ENCODE measurements around the gene GLI1.

GLI1 gene

DNA sequence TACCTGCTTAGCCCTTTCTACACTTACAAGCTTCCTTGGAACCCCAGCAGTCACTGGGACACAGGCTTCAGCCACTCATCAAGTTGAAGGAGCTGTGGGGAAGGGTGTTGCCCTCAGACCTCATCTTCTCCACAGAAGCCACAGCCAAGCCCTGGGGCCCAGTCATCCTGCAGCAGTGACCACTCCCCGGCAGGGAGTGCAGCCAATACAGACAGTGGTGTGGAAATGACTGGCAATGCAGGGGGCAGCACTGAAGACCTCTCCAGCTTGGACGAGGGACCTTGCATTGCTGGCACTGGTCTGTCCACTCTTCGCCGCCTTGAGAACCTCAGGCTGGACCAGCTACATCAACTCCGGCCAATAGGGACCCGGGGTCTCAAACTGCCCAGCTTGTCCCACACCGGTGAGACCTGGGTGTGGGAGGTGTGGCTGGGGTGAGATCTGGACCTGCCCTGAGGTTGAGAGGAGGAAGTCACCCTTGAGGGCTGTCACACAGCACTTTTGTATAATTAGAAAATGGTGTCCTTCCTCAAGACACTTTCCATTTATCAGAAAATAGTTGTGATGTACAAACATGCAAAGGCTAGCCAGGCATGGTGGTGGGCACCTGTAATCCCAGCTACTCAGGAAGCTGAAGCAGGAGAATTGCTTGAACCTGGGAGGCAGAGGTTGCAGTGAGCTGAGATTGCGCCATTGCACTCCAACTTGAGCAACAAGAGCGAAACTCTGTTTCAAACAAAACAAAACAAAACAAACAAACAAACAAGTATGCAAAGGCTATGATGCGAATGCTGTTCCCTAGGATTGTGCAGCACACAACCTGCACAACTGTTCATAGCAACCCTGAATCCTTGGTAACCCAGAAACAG is 9.9 kb downstream of the GLI1 start:
- H3K4me1 ChIP-seq, result no peaks in the 10 kb centered on the region
- no peak overlapping the region for H3K4me3 ChIP-seq
- peaks cover 30% of the 10 kb centered on the region for H3K27me3 ChIP-seq (ENCODE audit: low read depth)
- no peaks in the 10 kb centered on the region for H3K36me3 ChIP-seq (replicated peaks)
- DNase-seq (ENCODE audit: low spot score in 2 of 2), result no peak
- H3K9me3 ChIP-seq, result no peaks in the 10 kb centered on the region
- in situ Hi-C loops (cut with MboI; ENCODE audit: low sequenced_read_pairs), result no loop called here

- H3K4me1 ChIP-seq, result no peaks in the 10 kb centered on the region
- no peak overlapping the region for H3K4me3 ChIP-seq
- H3K27me3 ChIP-seq (ENCODE audit: low read depth), result peaks cover 36% of the 10 kb centered on the region
- no peaks in the 10 kb centered on the region for H3K36me3 ChIP-seq (replicated peaks)
- no peak for DNase-seq (ENCODE audit: low spot score in 2 of 2)
- in situ Hi-C loops (cut with MboI; ENCODE audit: low sequenced_read_pairs), result no loop called here
- no peaks in the 10 kb centered on the region for H3K9me3 ChIP-seq
Observed at GRCh38 chr12:57470286-57470969, 10.8 kb downstream of the GLI1 start.

DNA sequence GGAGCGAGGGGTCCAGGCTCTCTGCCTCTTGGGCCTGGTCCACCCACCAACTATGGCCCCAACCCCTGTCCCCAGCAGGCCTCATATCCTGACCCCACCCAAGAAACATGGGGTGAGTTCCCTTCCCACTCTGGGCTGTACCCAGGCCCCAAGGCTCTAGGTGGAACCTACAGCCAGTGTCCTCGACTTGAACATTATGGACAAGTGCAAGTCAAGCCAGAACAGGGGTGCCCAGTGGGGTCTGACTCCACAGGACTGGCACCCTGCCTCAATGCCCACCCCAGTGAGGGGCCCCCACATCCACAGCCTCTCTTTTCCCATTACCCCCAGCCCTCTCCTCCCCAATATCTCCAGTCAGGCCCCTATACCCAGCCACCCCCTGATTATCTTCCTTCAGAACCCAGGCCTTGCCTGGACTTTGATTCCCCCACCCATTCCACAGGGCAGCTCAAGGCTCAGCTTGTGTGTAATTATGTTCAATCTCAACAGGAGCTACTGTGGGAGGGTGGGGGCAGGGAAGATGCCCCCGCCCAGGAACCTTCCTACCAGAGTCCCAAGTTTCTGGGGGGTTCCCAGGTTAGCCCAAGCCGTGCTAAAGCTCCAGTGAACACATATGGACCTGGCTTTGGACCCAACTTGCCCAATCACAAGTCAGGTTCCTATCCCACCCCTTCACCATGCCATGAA is 11.5 kb downstream of the GLI1 start:
- no peak overlapping the region for H3K4me3 ChIP-seq
- H3K4me1 ChIP-seq, result no peaks in the 10 kb centered on the region
- no peaks in the 10 kb centered on the region for H3K36me3 ChIP-seq (replicated peaks)
- H3K9me3 ChIP-seq, result no peaks in the 10 kb centered on the region
- no peak for DNase-seq (ENCODE audit: low spot score in 2 of 2)
- in situ Hi-C loops (cut with MboI; ENCODE audit: low sequenced_read_pairs), result no loop called here
- peaks cover 43% of the 10 kb centered on the region for H3K27me3 ChIP-seq (ENCODE audit: low read depth)

- Histone ChIP-seq H3K9me3 (no peaks in the 10 kb centered on the region), H3K4me3 (no peak overlapping the region), H3K36me3 (replicated peaks) (no peaks in the 10 kb centered on the region), H3K27me3 (ENCODE audit: low read depth) (peaks cover 48% of the 10 kb centered on the region), H3K4me1 (no peaks in the 10 kb centered on the region)
- no peak for DNase-seq (ENCODE audit: low spot score in 2 of 2)
- in situ Hi-C loops (cut with MboI; ENCODE audit: low sequenced_read_pairs), result no loop called here
Observed at GRCh38 chr12:57471661-57472060, 12.1 kb downstream of the GLI1 start.

DNA sequence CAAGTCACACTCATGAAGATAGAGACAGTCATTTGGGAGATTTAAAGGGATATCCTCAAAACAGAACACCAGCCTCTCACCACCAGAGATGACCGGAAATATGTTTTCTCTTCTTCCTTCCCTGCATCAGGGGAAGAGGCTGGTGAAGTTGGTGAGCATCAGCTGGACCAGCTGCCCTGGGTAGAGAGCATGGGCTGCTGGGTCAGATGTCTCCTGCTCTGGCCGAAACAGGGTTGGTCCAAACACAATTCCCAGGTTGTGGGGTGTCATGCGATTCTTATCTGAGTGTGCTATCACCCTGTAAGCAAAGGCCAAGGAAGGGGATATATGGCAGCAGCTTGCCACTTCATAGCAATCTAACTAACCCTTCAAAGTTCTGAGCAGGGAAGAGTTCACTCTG is 12.8 kb downstream of the GLI1 start:
- Histone ChIP-seq H3K4me1 (no peaks in the 10 kb centered on the region), H3K4me3 (no peak overlapping the region), H3K9me3 (no peaks in the 10 kb centered on the region), H3K27me3 (ENCODE audit: low read depth) (peaks cover 54% of the 10 kb centered on the region), H3K36me3 (replicated peaks) (no peaks in the 10 kb centered on the region)
- in situ Hi-C loops (cut with MboI; ENCODE audit: low sequenced_read_pairs), result no loop called here
- no peak for DNase-seq (ENCODE audit: low spot score in 2 of 2)

GRCh38 chr12:57473392-57473791 is 13.8 kb downstream of the GLI1 start:
- Histone ChIP-seq H3K36me3 (replicated peaks) (no peaks in the 10 kb centered on the region), H3K4me1 (no peaks in the 10 kb centered on the region), H3K27me3 (ENCODE audit: low read depth) (peaks cover 62% of the 10 kb centered on the region), H3K4me3 (no peak overlapping the region), H3K9me3 (no peaks in the 10 kb centered on the region)
- no peak for DNase-seq (ENCODE audit: low spot score in 2 of 2)
- in situ Hi-C loops (cut with MboI; ENCODE audit: low sequenced_read_pairs), result no loop called here

GRCh38 chr12:57473886-57474285 is 14.3 kb downstream of the GLI1 start:
- H3K27me3 ChIP-seq (ENCODE audit: low read depth), result peaks cover 67% of the 10 kb centered on the region
- no peaks in the 10 kb centered on the region for H3K9me3 ChIP-seq
- H3K4me1 ChIP-seq, result no peaks in the 10 kb centered on the region
- no peaks in the 10 kb centered on the region for H3K36me3 ChIP-seq (replicated peaks)
- in situ Hi-C loops (cut with MboI; ENCODE audit: low sequenced_read_pairs), result no loop called here
- no peak overlapping the region for H3K4me3 ChIP-seq
- DNase-seq (ENCODE audit: low spot score in 2 of 2), result no peak

DNA sequence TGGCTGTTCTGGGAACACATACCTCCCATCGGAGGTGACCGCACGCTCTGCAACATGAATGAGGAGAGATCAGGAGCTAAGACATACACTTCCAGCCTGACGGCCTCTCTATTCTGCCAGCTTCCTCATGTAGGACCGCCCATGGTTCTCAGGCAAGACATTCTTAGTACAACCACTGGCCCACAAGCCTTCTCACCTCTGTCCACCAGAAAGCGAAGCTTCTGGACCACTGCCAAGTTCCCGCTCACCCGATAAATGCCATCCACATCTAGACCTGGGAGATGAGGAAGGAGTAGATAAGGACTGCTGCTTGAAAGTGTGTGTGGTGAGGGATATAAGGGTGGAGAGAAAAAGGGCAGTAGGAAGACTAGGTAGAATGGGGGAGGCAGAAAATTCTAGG is 14.8 kb downstream of the GLI1 start:
- in situ Hi-C loops (cut with MboI; ENCODE audit: low sequenced_read_pairs), result no loop called here
- Histone ChIP-seq H3K4me1 (no peaks in the 10 kb centered on the region), H3K27me3 (ENCODE audit: low read depth) (peaks cover 72% of the 10 kb centered on the region), H3K4me3 (no peak overlapping the region), H3K36me3 (replicated peaks) (no peaks in the 10 kb centered on the region), H3K9me3 (no peaks in the 10 kb centered on the region)
- DNase-seq (ENCODE audit: low spot score in 2 of 2), result no peak

- Histone ChIP-seq H3K4me1 (no peaks in the 10 kb centered on the region), H3K27me3 (ENCODE audit: low read depth) (peaks cover 74% of the 10 kb centered on the region), H3K4me3 (no peak overlapping the region), H3K36me3 (replicated peaks) (no peaks in the 10 kb centered on the region), H3K9me3 (no peaks in the 10 kb centered on the region)
- no peak for DNase-seq (ENCODE audit: low spot score in 2 of 2)
- in situ Hi-C loops (cut with MboI; ENCODE audit: low sequenced_read_pairs), result no loop called here
Observed at GRCh38 chr12:57474862-57475261, 15.3 kb downstream of the GLI1 start.

DNA sequence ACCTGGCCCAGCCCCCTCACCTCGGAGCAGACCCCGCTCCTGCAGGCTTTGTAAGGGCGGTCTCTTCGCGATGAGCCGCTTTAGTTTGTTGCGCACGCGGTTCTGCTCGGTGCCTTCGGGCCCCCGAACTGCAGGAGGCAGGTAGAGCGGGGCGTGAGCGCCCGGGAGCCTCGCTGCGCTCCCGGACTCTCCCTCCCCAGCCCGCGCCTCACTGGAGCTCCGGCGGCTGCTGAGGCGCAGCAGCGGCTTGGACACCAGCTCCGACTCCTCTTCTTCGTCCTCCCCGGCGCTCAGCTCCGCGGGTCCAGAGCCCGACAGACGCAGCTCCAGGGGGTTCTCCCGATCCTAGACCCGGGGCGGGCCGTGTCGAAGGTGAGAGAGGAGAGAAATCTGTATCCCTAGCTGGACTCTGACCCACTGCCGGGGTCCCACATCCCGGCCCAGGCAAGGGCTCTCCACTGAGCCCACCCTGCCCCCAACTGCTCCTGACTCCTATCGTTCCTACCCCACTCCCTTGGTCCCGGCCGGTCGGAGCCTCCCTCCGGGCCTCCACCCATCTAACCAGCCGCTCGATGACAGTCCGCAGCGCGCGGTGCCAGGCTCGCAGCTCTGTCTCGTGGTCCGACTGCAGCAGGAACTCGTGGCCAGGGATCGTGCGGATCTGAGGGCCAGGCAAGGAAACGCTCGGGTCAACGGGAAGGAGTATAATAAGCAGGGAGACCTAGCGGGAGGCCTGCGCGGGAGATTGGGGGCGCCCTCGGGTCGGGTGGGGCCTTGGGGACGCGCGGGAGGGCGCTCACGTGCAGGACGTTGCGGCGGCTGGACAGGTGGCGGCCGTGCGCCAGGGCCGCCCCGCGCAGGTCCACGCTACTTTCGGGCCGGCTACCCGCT is 15.9 kb downstream of the GLI1 start:
- Histone ChIP-seq H3K4me1 (no peaks in the 10 kb centered on the region), H3K27me3 (ENCODE audit: low read depth) (peaks cover 78% of the 10 kb centered on the region), H3K4me3 (no peak overlapping the region), H3K9me3 (no peaks in the 10 kb centered on the region), H3K36me3 (replicated peaks) (no peaks in the 10 kb centered on the region)
- in situ Hi-C loops (cut with MboI; ENCODE audit: low sequenced_read_pairs), result no loop called here
- DNase-seq (ENCODE audit: low spot score in 2 of 2), result no peak

- no peaks in the 10 kb centered on the region for H3K4me1 ChIP-seq
- in situ Hi-C loops (cut with MboI; ENCODE audit: low sequenced_read_pairs), result no loop called here
- H3K36me3 ChIP-seq (replicated peaks), result no peaks in the 10 kb centered on the region
- H3K4me3 ChIP-seq, result no peak overlapping the region
- DNase-seq (ENCODE audit: low spot score in 2 of 2), result no peak
- no peaks in the 10 kb centered on the region for H3K9me3 ChIP-seq
- peaks cover 84% of the 10 kb centered on the region for H3K27me3 ChIP-seq (ENCODE audit: low read depth)
Observed at GRCh38 chr12:57476162-57476992, 16.8 kb downstream of the GLI1 start.

GRCh38 chr12:57476993-57477709 is 17.6 kb downstream of the GLI1 start:
- H3K9me3 ChIP-seq, result no peaks in the 10 kb centered on the region
- DNase-seq (ENCODE audit: low spot score in 2 of 2), result no peak
- peaks cover 87% of the 10 kb centered on the region for H3K27me3 ChIP-seq (ENCODE audit: low read depth)
- H3K4me1 ChIP-seq, result no peaks in the 10 kb centered on the region
- H3K4me3 ChIP-seq, result no peak overlapping the region
- in situ Hi-C loops (cut with MboI; ENCODE audit: low sequenced_read_pairs), result no loop called here
- no peaks in the 10 kb centered on the region for H3K36me3 ChIP-seq (replicated peaks)

Measured in HAP-1 (cell line).